Spinal cord (tissue), 10 donors: ENCODE measurements around the gene JSRP1. TPM values are rescaled to one million over a fixed set of nuclear protein-coding genes. Genes with fewer than 3 reads are reported as not detected.

Experiments
- DNase-seq, 6 donors: peaks; one replicate each; pipeline versions ENCODE4 v3.0.0 to v3.0.0-alpha.2; 2013 to 2015; ENCODE audit warnings: low spot score in 6 of 6, low read depth in 4 of 6
- H3K27ac ChIP-seq: one replicate; pipeline ENCODE4 v1.5.1; 2013; ENCODE audit warnings: low read depth, low read length, control low read depth
- H3K27me3 ChIP-seq: one replicate; pipeline ENCODE4 v1.6.1; 2013; ENCODE audit warnings: low read length; ENCODE audit not compliant: control insufficient read depth, insufficient read depth
- H3K36me3 ChIP-seq: one replicate; pipeline ENCODE4 v1.6.1; 2013; ENCODE audit warnings: low read length; ENCODE audit not compliant: control insufficient read depth, insufficient read depth
- H3K4me1 ChIP-seq: one replicate; pipeline ENCODE4 v1.6.1; 2013; ENCODE audit warnings: low read length; ENCODE audit not compliant: control insufficient read depth, insufficient read depth
- H3K4me3 ChIP-seq: one replicate; pipeline ENCODE4 v1.5.1; 2013; ENCODE audit warnings: low read depth, low read length, control low read depth
- H3K9me3 ChIP-seq: one replicate; pipeline ENCODE4 v1.6.1; 2013; ENCODE audit warnings: low read length; ENCODE audit not compliant: control insufficient read depth, insufficient read depth
- WGBS: methylation state at CpG from one replicate; pipeline ENCODE4 v1.1.5; 2013; ENCODE audit warnings: missing lambda C conversion rate; ENCODE audit not compliant: insufficient coverage; 5-methylcytosine and 5-hydroxymethylcytosine counted together
- polyA plus RNA-seq, 2 donors: library from polyadenylated mRNA; unstranded; fragments of 120-200 nt; gene quantifications; one replicate each; pipeline ENCODE4 v1.2.1, GENCODE V29; 2013; ENCODE audit not compliant: insufficient read length in 2 of 2
- total RNA-seq, 2 donors: library from RNA; depleted of rRNA in 1 of 2; stranded (reverse); fragments of 120-200 nt in 1 of 2; fragments of >200 nt in 1 of 2; gene quantifications; one replicate each; pipeline versions ENCODE4 v1.2.3 to v1.2.4, GENCODE V29; 2013 to 2014
- donor health status: healthy.

JSRP1 gene
- total and polyA plus RNA-seq, 4 donors: 0.33 to 0.90 (median 0.72) TPM

DNA sequence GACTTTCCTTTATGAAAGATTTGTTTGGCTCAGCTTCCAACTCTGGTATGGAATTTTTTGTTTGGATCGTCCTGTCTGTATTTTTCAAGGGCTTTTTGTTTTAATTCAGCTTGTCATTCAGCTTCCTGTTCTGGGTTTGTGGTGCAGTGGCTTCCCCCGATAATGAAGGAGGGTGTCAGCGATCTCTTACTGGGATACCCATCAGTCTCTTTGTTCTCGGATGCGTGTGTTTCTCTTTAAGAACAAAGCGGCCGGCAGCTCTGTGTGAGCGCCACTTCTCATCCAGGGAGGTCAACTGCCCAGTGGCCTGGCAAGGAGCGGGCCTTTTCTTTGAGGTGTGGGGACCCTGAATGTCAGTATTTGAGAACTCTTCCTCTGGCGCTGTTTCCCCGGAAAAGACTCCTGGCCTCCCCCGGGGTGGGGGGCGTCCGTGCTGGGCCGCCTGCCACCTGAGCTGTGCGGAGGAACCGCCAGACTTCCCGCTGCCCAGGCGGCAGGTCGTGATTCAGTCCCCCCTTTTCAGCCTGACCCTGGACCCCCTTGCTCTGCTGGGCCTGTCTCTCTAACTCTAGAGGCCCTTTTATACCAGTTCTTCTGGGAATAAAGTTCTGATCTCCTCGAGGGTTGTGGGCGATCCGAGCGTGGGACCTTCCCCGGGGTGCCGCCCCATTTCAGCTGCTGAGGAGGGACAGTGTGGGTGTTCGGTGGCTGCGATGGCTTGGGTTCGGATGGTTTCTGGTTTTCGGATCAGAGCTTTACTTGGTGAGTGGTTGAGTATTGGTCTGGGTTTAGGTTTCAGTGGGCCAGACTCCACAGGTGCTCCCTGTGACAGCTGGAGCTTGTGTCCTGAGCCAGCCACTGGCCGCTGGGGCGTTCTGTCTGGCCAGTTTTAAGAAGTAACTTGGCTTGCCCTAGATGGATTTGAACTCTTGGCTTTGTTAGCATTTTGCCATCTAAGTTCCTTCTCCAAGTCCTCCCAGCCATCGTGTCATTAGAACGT lies 16.1 kb downstream of the JSRP1 start:
- Histone ChIP-seq H3K9me3 (no peaks in the 10 kb centered on the region), H3K4me1 (peaks cover 59% of the 10 kb centered on the region), H3K27me3 (no peaks in the 10 kb centered on the region), H3K27ac (peak overlapping the region; percentile 69), H3K4me3 (peak overlapping the region; percentile 38), H3K36me3 (peaks cover 54% of the 10 kb centered on the region)
- DNase-seq: peak in 1 of 6 donors; percentile 34
- WGBS: 25% methylated on average over 32 of the region's 34 CpGs

DNA sequence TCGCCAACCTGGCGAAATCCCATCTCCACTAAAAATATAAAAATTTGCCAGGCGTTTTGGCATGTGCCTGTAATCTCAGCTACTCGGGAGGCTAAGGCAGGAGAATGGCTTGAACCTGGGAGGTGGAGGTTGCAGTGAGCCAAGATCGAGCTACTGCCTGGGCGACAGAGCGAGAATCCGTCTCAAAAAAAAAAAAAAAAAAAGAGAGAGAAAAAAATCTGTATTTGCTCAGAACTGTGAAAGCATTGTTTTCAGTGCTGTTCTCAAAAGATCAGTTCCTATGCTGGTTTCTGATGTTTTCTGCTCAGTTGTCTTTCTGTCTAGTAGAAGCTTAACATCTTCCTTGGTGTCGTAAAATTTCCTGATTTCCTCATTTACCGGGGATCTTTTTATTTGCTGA lies 17.0 kb downstream of the JSRP1 start:
- Histone ChIP-seq H3K4me1 (peaks cover 68% of the 10 kb centered on the region), H3K27ac (peak overlapping the region; percentile 69), H3K4me3 (peak overlapping the region; percentile 38), H3K27me3 (no peaks in the 10 kb centered on the region), H3K36me3 (peaks cover 54% of the 10 kb centered on the region), H3K9me3 (no peaks in the 10 kb centered on the region)
- WGBS: 60% methylated on average over 1 of the region's 10 CpGs
- DNase-seq: no peak

GRCh38 chr19:2237869-2238153 lies 18.4 kb downstream of the JSRP1 start:
- 83% methylated on average over 2 of the region's 6 CpGs for WGBS
- no peak overlapping the region for H3K27ac ChIP-seq
- H3K4me3 ChIP-seq: peak overlapping the region; percentile 68
- no peaks in the 10 kb centered on the region for H3K27me3 ChIP-seq
- H3K4me1 ChIP-seq: peaks cover 77% of the 10 kb centered on the region
- H3K9me3 ChIP-seq: no peaks in the 10 kb centered on the region
- peaks cover 54% of the 10 kb centered on the region for H3K36me3 ChIP-seq
- no peak for DNase-seq

GRCh38 chr19:2237051-2237868 lies 19.0 kb downstream of the JSRP1 start:
- peaks cover 59% of the 10 kb centered on the region for H3K36me3 ChIP-seq
- H3K9me3 ChIP-seq: no peaks in the 10 kb centered on the region
- peak overlapping the region; percentile 68 for H3K4me3 ChIP-seq
- DNase-seq: peak in 1 of 6 donors; percentile 15
- H3K27me3 ChIP-seq: no peaks in the 10 kb centered on the region
- H3K27ac ChIP-seq: peak overlapping the region; percentile 98
- peaks cover 74% of the 10 kb centered on the region for H3K4me1 ChIP-seq
- WGBS: 46% methylated on average over 38 of the region's 43 CpGs

- H3K27ac ChIP-seq: peak within 1 kb of the TSS; percentile 98
- peak within 1 kb of the TSS; percentile 68 for H3K4me3 ChIP-seq
- no peaks in the 10 kb centered on the region for H3K27me3 ChIP-seq
- H3K9me3 ChIP-seq: no peaks in the 10 kb centered on the region
- H3K36me3 ChIP-seq: peaks cover 60% of the 10 kb centered on the region
- peaks cover 66% of the 10 kb centered on the region for H3K4me1 ChIP-seq
- WGBS: under 1% methylated on average over 78 of the region's 80 CpGs
- DNase-seq: peak; percentile 94 to 100 (median 96)
These were observed 19.7 kb downstream of the JSRP1 start, which contains the start of the genes PLEKHJ1 and SF3A2 for GRCh38 chr19:2236314-2237050. Gene PLEKHJ1 (minus strand): TSS chr19:2236329. CDS start chr19:2236248, 81 bp downstream. Gene SF3A2 (plus strand): TSS chr19:2236824. CDS start chr19:2243419, 6,595 bp downstream.

DNA sequence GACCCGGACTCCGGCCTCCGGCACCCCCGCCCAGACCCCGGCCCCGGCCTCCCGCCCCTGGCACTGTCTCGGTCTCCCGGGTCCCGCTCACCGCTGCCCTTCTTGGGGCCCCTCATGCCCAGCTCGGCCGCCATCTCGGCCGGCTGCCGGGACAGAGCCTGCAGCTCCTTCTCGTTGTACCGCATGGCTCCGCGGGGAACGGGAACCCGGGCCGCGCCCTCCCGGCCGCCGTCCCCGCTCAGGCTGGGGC lies 20.2 kb downstream of the JSRP1 start:
- no peak for DNase-seq
- peak overlapping the region; percentile 68 for H3K4me3 ChIP-seq
- H3K4me1 ChIP-seq: peaks cover 61% of the 10 kb centered on the region
- H3K9me3 ChIP-seq: no peaks in the 10 kb centered on the region
- H3K27me3 ChIP-seq: no peaks in the 10 kb centered on the region
- peaks cover 60% of the 10 kb centered on the region for H3K36me3 ChIP-seq
- H3K27ac ChIP-seq: peak overlapping the region; percentile 98
- 0% methylated on average over 28 of the region's 28 CpGs for WGBS

- peak overlapping the region; percentile 98 for H3K27ac ChIP-seq
- peak overlapping the region; percentile 68 for H3K4me3 ChIP-seq
- WGBS: under 1% methylated on average over 48 of the region's 48 CpGs
- H3K36me3 ChIP-seq: peaks cover 60% of the 10 kb centered on the region
- no peak for DNase-seq
- no peaks in the 10 kb centered on the region for H3K9me3 ChIP-seq
- peaks cover 56% of the 10 kb centered on the region for H3K4me1 ChIP-seq
- no peaks in the 10 kb centered on the region for H3K27me3 ChIP-seq
These were observed 20.7 kb downstream of the JSRP1 start for GRCh38 chr19:2235381-2236063.

DNA sequence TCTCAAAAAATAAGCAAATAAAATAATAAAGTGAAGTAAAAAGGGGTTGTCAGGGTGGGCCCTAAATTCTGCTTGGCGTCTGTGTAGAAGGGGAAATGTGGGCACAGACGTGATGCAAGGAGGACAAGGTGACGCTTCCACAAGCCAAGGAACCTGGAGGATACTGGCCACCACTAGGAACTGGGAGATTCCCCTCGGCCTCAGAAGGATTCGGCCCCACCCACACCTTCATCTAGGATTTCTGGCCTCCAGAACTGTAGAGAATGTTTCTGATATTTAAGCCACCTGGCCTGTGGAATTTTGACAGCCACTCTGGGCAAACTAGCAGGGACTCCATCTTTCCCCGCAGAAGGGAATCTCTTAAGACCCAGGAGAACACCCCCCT lies 21.2 kb downstream of the JSRP1 start:
- no peaks in the 10 kb centered on the region for H3K27me3 ChIP-seq
- no peak for DNase-seq
- H3K4me3 ChIP-seq: peak overlapping the region; percentile 68
- H3K27ac ChIP-seq: no peak overlapping the region
- 42% methylated on average over 4 of the region's 6 CpGs for WGBS
- H3K4me1 ChIP-seq: peaks cover 51% of the 10 kb centered on the region
- no peaks in the 10 kb centered on the region for H3K9me3 ChIP-seq
- peaks cover 60% of the 10 kb centered on the region for H3K36me3 ChIP-seq
